Body of pancreas (tissue), 4 donors: ENCODE data around the gene PTRHD1. TPM values are rescaled to one million over a fixed set of nuclear protein-coding genes. Genes with fewer than 3 reads are reported as not detected.

Experiments
- ATAC-seq: fragments of 150-250 bp; one replicate; pipeline ENCODE4 v1.9.1; 2016
- DNase-seq, 4 donors: peaks; one replicate each; pipeline ENCODE4 v3.0.0-alpha.2; 2019
- H3K27ac ChIP-seq, 4 donors: fragments of 200-600 bp; sonication (generic); 1 replicate in 3 of 4; 2 replicates in 1 of 4; pipeline versions ENCODE4 v1.5.1 to v1.6.1; 2016 to 2019; ENCODE audit warnings: mild to moderate bottlenecking in 1 of 4, mixed read lengths in 1 of 4, moderate library complexity in 1 of 4
- H3K27me3 ChIP-seq, 2 donors: fragments of 200-600 bp; sonication (generic); one replicate each; pipeline ENCODE4 v1.6.0; 2016; ENCODE audit warnings: mild to moderate bottlenecking in 1 of 2
- H3K36me3 ChIP-seq, 2 donors: fragments of 200-600 bp; sonication (generic); replicated peaks in 1 of 2; 2 replicates each; pipeline ENCODE4 v1.5.1; 2016; ENCODE audit warnings: low read depth in 2 of 2; ENCODE audit not compliant: insufficient read depth in 1 of 2
- H3K4me1 ChIP-seq: fragments of 200-600 bp; sonication (generic); one replicate; pipeline ENCODE4 v1.6.0; 2016
- H3K4me3 ChIP-seq, 2 donors: fragments of 200-600 bp; sonication (generic); 1 replicate in 1 of 2; 2 replicates in 1 of 2; pipeline ENCODE4 v1.5.1; 2016 to 2019
- H3K9me3 ChIP-seq, 3 donors: fragments of 200-600 bp; sonication (generic); 1 replicate in 2 of 3; 2 replicates in 1 of 3; pipeline ENCODE4 v1.5.1; 2016
- POLR2A ChIP-seq, 3 donors: fragments of 450-650 bp; IDR thresholded peaks; one replicate each; pipeline ENCODE4 v1.6.1; 2016; ENCODE audit warnings: antibody characterized with exemption in 3 of 3, mild to moderate bottlenecking in 2 of 3
- WGBS, 2 donors: methylation state at CpG; one replicate each; pipeline ENCODE4 v1.1.5; 2017; 5-methylcytosine and 5-hydroxymethylcytosine counted together
- intact Hi-C: fragments of 100-400 bp; cut with DNase I; formaldehyde crosslinking; loops from one replicate; pipeline ENCODE4 v1.15.1; 2023
- total RNA-seq, 2 donors: library from RNA; depleted of rRNA; stranded (reverse); fragments of >200 nt; gene quantifications; one replicate each; pipeline ENCODE4 v1.1.0, GENCODE V29; 2016
- TF ChIP-seq, protein P1 (sequence below), 7 experiments: fragments of 450-650 bp in 4 of 7; fragments of 200-600 bp in 3 of 7; sonication (generic) in 3 of 7; IDR thresholded peaks; one replicate each; pipeline ENCODE4 v1.5.1; 2016 to 2019; ENCODE audit warnings: antibody characterized with exemption in 7 of 7

Gene PTRHD1
- total RNA-seq, 2 donors from 2014 or later: 13.7 to 15.5 TPM

DNA sequence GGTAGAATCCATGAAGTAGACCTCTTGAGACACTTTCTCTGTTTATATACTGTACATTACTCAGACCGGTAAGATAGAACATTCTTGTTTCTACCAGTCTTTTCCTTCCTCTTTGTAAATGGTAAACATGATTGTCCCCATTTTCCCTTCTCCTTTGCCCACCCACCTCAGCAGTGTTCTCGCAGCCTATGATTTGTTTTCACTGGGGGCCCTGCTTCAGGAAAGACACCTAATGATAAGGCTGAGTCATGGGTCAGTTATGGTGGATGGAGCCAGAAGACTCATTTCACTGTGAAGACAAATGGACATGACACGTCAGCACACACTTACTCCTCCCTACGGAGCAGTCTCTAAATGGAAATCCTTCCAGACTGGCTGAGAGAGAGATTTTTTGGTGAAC is 23.7 kb upstream of the PTRHD1 start:
- no peak overlapping the region for H3K4me3 ChIP-seq
- H3K9me3 ChIP-seq: no peaks in the 10 kb centered on the region
- no peak overlapping the region for H3K27ac ChIP-seq
- 87 to 94% methylated on average over 4 of the region's 4 CpGs for WGBS, 2 donors
- peaks cover 5% of the 10 kb centered on the region for H3K4me1 ChIP-seq
- intact Hi-C loops: no loop called here
- H3K27me3 ChIP-seq: no peaks in the 10 kb centered on the region
- TF ChIP-seq, protein P1, sequence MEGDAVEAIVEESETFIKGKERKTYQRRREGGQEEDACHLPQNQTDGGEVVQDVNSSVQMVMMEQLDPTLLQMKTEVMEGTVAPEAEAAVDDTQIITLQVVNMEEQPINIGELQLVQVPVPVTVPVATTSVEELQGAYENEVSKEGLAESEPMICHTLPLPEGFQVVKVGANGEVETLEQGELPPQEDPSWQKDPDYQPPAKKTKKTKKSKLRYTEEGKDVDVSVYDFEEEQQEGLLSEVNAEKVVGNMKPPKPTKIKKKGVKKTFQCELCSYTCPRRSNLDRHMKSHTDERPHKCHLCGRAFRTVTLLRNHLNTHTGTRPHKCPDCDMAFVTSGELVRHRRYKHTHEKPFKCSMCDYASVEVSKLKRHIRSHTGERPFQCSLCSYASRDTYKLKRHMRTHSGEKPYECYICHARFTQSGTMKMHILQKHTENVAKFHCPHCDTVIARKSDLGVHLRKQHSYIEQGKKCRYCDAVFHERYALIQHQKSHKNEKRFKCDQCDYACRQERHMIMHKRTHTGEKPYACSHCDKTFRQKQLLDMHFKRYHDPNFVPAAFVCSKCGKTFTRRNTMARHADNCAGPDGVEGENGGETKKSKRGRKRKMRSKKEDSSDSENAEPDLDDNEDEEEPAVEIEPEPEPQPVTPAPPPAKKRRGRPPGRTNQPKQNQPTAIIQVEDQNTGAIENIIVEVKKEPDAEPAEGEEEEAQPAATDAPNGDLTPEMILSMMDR (IDR thresholded peaks at IDR 0.05): no peak
- no peak for TF ChIP-seq POLR2A (IDR thresholded peaks at IDR 0.05)
- DNase-seq (no peak), ATAC-seq (no peak)
- no peaks in the 10 kb centered on the region for H3K36me3 ChIP-seq

DNA sequence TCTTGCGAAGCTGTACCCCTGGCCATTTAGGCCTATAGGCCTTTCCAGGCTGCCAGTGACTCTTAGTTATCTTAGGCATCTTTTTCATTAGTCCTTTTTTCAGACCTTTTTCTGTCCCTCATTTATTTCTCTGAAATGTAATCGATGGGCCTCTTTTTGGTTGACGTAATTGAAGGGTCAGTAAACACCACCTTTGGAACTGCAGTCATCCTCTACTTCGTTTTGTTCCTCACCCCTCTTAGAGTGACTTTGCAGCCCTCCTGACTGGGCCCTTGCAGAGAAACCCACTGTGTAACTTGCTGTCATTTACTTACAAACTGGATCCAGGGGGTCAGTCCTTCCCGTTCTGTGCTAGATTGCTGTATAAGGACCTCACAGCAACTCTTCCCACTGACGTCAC is 23.2 kb upstream of the PTRHD1 start:
- no peak overlapping the region for H3K4me3 ChIP-seq
- no peaks in the 10 kb centered on the region for H3K9me3 ChIP-seq
- no peak overlapping the region for H3K27ac ChIP-seq
- ATAC-seq (no peak), DNase-seq (no peak)
- WGBS, 2 donors: 81 to 82% methylated on average over 6 of the region's 6 CpGs
- peaks cover 5% of the 10 kb centered on the region for H3K4me1 ChIP-seq
- H3K36me3 ChIP-seq: no peaks in the 10 kb centered on the region
- no peak for TF ChIP-seq POLR2A (IDR thresholded peaks at IDR 0.05)
- TF ChIP-seq, protein P1 (IDR thresholded peaks at IDR 0.05): no peak
- H3K27me3 ChIP-seq: no peaks in the 10 kb centered on the region
- intact Hi-C loops: no loop called here

DNA sequence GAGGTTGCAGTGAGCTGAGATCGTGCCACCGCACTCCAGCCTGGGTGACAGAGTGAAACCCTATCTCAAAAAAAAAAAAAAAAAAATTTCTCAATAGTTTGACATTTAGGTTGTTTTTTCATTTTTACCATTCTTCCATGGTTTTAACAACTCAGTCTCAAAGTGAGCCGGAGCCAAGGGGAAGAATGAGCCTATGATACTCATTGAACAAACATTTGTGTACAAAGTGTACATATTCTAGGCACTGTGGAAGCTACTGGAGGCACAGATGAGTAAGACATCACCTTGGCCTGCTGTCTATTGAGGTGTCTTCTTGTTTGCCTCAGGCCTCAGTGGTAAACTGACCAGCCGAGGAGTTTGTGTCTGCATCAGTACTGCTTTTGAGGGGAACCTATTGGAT is 22.0 kb upstream of the PTRHD1 start:
- Histone ChIP-seq H3K9me3 (no peaks in the 10 kb centered on the region), H3K27ac (no peak overlapping the region), H3K27me3 (no peaks in the 10 kb centered on the region), H3K4me3 (no peak overlapping the region), H3K4me1 (peaks cover 5% of the 10 kb centered on the region), H3K36me3 (no peaks in the 10 kb centered on the region)
- 95 to 96% methylated on average over 4 of the region's 4 CpGs for WGBS, 2 donors
- TF ChIP-seq, protein P1 (IDR thresholded peaks at IDR 0.05): no peak
- TF ChIP-seq POLR2A (IDR thresholded peaks at IDR 0.05): no peak
- DNase-seq (no peak), ATAC-seq (no peak)
- intact Hi-C loops: no loop called here

DNA sequence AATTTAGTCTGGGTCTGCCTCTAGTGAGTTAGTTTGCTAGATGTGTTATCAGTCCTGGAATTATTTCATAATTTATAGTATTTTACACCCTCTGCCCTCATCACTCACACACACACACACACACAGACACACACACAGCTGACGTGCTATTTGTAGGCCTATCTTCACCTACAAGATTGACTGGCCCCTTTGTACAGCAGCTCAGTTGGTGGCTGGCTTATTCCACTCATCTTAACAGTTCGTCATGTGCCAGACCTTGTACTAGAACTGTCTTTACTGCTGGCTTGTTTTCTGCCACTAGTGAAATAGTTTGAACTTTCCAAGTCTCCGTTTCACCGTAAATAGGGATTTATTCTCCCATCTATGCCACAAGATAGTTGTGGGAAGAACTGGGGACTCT is 21.3 kb upstream of the PTRHD1 start:
- TF ChIP-seq POLR2A (IDR thresholded peaks at IDR 0.05): no peak
- TF ChIP-seq, protein P1 (IDR thresholded peaks at IDR 0.05): no peak
- no peak for DNase-seq
- ATAC-seq: no peak
- Histone ChIP-seq H3K36me3 (no peaks in the 10 kb centered on the region), H3K4me3 (no peak overlapping the region), H3K9me3 (no peaks in the 10 kb centered on the region), H3K27ac (no peak overlapping the region), H3K4me1 (peaks cover 5% of the 10 kb centered on the region), H3K27me3 (no peaks in the 10 kb centered on the region)
- 89 to 91% methylated on average over 4 of the region's 4 CpGs for WGBS, 2 donors
- intact Hi-C loops: no loop called here

DNA sequence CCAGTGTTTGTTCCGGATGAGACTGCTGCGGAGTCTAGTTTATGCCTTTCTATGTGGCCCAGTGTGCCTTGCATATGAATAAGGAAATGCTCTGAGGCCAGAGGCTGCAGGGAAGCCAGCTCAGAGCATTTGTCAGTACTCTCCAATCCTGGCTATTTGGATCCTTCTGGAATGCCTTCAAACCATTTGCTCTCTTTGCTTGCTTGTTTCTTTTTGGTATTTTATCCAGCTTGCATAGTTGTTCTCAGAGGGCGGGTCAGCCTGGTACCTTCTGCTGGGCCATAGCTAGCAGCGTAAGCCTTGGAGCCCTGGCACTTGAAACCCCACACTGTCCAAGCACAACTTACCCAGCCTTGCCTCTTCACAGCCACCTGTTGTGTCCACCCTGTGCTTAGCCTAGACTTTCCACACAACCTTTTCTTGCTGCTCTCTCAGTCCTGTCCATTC is 20.5 kb upstream of the PTRHD1 start:
- ATAC-seq (no peak), DNase-seq (no peak)
- no peaks in the 10 kb centered on the region for H3K27me3 ChIP-seq
- no peak overlapping the region for H3K4me3 ChIP-seq
- 93 to 100% methylated on average over 4 of the region's 4 CpGs for WGBS, 2 donors
- H3K4me1 ChIP-seq: peaks cover 3% of the 10 kb centered on the region
- no peak overlapping the region for H3K27ac ChIP-seq
- H3K36me3 ChIP-seq: no peaks in the 10 kb centered on the region
- intact Hi-C loops: no loop called here
- TF ChIP-seq, protein P1 (IDR thresholded peaks at IDR 0.05): no peak
- TF ChIP-seq POLR2A (IDR thresholded peaks at IDR 0.05): no peak
- H3K9me3 ChIP-seq: no peaks in the 10 kb centered on the region
